GM23338 (cell line): Measurements from ENCODE around the gene LMO1.

Experiments used
- CREB1 ChIP-seq: fragments of 250-450 bp; sonication (Bioruptor Pico); IDR thresholded peaks from 2 replicates; pipeline ENCODE4 v1.5.0; 2020; ENCODE audit warnings: low read depth, mild to moderate bottlenecking, moderate library complexity
- CTCF ChIP-seq, 2 experiments: fragments of 200-600 bp in 1 of 2; sonication (generic) in 1 of 2; conservative IDR thresholded peaks; 2 replicates each; pipeline versions ENCODE4 v1.5.1 to v1.6.1; 2016 to 2017; ENCODE audit warnings: antibody characterized with exemption in 2 of 2, low read depth in 2 of 2, mild to moderate bottlenecking in 2 of 2, moderate library complexity in 1 of 2
- ETS1 ChIP-seq: IDR thresholded peaks from 2 replicates; pipeline ENCODE4 v1.6.1; 2016; ENCODE audit warnings: antibody characterized with exemption
- EZH2 ChIP-seq: fragments of 200-600 bp; sonication (generic); IDR thresholded peaks from one replicate; pipeline ENCODE4 v1.8.0; 2017; ENCODE audit warnings: antibody characterized with exemption, mild to moderate bottlenecking, low read depth; ENCODE audit not compliant: unreplicated experiment
- EZH2phosphoT487 ChIP-seq: fragments of 200-600 bp; sonication (generic); IDR thresholded peaks from one replicate; pipeline ENCODE4 v1.8.1; 2018; ENCODE audit warnings: antibody characterized with exemption; ENCODE audit not compliant: unreplicated experiment
- JUNB ChIP-seq: IDR thresholded peaks from one replicate; pipeline ENCODE4 v1.6.1; 2016; ENCODE audit warnings: antibody characterized with exemption; ENCODE audit not compliant: unreplicated experiment
- POLR2AphosphoS5 ChIP-seq: IDR thresholded peaks from 2 replicates; pipeline ENCODE4 v1.6.1; 2016; ENCODE audit warnings: antibody characterized with exemption, low read depth
- REST ChIP-seq: IDR thresholded peaks from one replicate; pipeline ENCODE4 v1.6.1; 2018; ENCODE audit warnings: antibody characterized with exemption; ENCODE audit not compliant: unreplicated experiment
- STAT1 ChIP-seq: IDR thresholded peaks from one replicate; pipeline ENCODE4 v1.6.1; 2016; ENCODE audit warnings: antibody characterized with exemption; ENCODE audit not compliant: unreplicated experiment
- ZNF114 ChIP-seq: fragments of 250-450 bp; sonication (Bioruptor Pico); IDR thresholded peaks from 2 replicates; pipeline ENCODE4 v1.5.0; 2020; ENCODE audit warnings: mild to moderate bottlenecking, moderate library complexity
- ZNF331 ChIP-seq: fragments of 250-450 bp; sonication (Bioruptor Pico); IDR thresholded peaks from 2 replicates; pipeline ENCODE4 v1.5.0; 2020; ENCODE audit warnings: low read depth, mild to moderate bottlenecking, moderate library complexity
- ZNF462 ChIP-seq: fragments of 250-450 bp; sonication (Bioruptor Pico); IDR thresholded peaks from 2 replicates; pipeline ENCODE4 v1.5.0; 2020; ENCODE audit warnings: mild to moderate bottlenecking, moderate library complexity

- TF ChIP-seq EZH2 (peak; percentile 22), CTCF (conservative IDR thresholded peaks at IDR 0.05; ENCODE audit: low read depth in 2 of 2) (no peak), POLR2AphosphoS5 (no peak), EZH2phosphoT487 (no peak), REST (no peak), CREB1 (CRISPR knock-in tag) (no peak), ZNF462 (CRISPR knock-in tag) (no peak), ETS1 (no peak), ZNF114 (CRISPR knock-in tag) (no peak), STAT1 (no peak), ZNF331 (CRISPR knock-in tag) (no peak), JUNB (no peak)
Observed at GRCh38 chr11:8266246-8267241, 2.9 kb upstream of the LMO1 start.
